VCaP (cell line): ENCODE data around the gene CCR5AS.

Experiments used
- H3K27ac ChIP-seq: fragments of 450-650 bp; 2 replicates; pipeline ENCODE4 v1.5.1; 2017
- CTCF ChIP-seq: fragments of 450-650 bp; conservative IDR thresholded peaks from 2 replicates; pipeline ENCODE4 v1.5.1; 2017; ENCODE audit warnings: mild to moderate bottlenecking, moderate library complexity

CCR5AS gene

GRCh38 chr3:46353647-46354410 lies 53.0 kb downstream of the CCR5AS start, which contains the start of gene CCR2:
Gene CCR2 (plus strand): TSS chr3:46354111. CDS start chr3:46357528, 3,417 bp downstream.
- H3K27ac ChIP-seq: no peak within 1 kb of the TSS
- TF ChIP-seq CTCF: no peak

- TF ChIP-seq CTCF: no peak
- H3K27ac ChIP-seq: no peak overlapping the region
Observed at GRCh38 chr3:46353090-46353489, 53.8 kb downstream of the CCR5AS start.

- TF ChIP-seq CTCF: no peak
- H3K27ac ChIP-seq: no peak overlapping the region
Observed at GRCh38 chr3:46351646-46352045, 55.2 kb downstream of the CCR5AS start.

- TF ChIP-seq CTCF: no peak
- H3K27ac ChIP-seq: no peak overlapping the region
Observed at GRCh38 chr3:46350262-46350565, 56.7 kb downstream of the CCR5AS start.

- no peak for TF ChIP-seq CTCF
- no peak overlapping the region for H3K27ac ChIP-seq
Observed at GRCh38 chr3:46349484-46350261, 57.2 kb downstream of the CCR5AS start.

- no peak overlapping the region for H3K27ac ChIP-seq
- no peak for TF ChIP-seq CTCF
Observed at GRCh38 chr3:46348823-46349482, 57.9 kb downstream of the CCR5AS start.

GRCh38 chr3:46344476-46344875 lies 62.4 kb downstream of the CCR5AS start:
- no peak for TF ChIP-seq CTCF
- no peak overlapping the region for H3K27ac ChIP-seq
